Endothelial cell (in vitro differentiated cells): ENCODE data around the gene GINS1. TPM values are rescaled to one million over a fixed set of nuclear protein-coding genes. Genes with fewer than 3 reads are reported as not detected.

Source experiments
- DNase-seq: peaks from one replicate; pipeline ENCODE4 v3.0.0; 2021; ENCODE audit warnings: low spot score
- H3K27ac Mint-ChIP-seq: one replicate; pipeline ENCODE4 v1.8.0; 2021; ENCODE audit warnings: mixed read lengths, inconsistent platforms; ENCODE audit not compliant: unreplicated experiment
- H3K27me3 Mint-ChIP-seq: one replicate; pipeline ENCODE4 v1.8.0; 2021; ENCODE audit warnings: mild to moderate bottlenecking, moderate library complexity, mixed read lengths, inconsistent platforms; ENCODE audit not compliant: unreplicated experiment
- H3K36me3 Mint-ChIP-seq: one replicate; pipeline ENCODE4 v1.8.0; 2021; ENCODE audit warnings: mild to moderate bottlenecking, low read depth, mixed read lengths, inconsistent platforms; ENCODE audit not compliant: unreplicated experiment
- H3K4me1 Mint-ChIP-seq: one replicate; pipeline ENCODE4 v1.8.0; 2021; ENCODE audit warnings: mild to moderate bottlenecking, mixed read lengths, inconsistent platforms; ENCODE audit not compliant: unreplicated experiment
- H3K4me3 Mint-ChIP-seq: one replicate; pipeline ENCODE4 v1.8.0; 2021; ENCODE audit warnings: mild to moderate bottlenecking, mixed read lengths, inconsistent platforms; ENCODE audit not compliant: unreplicated experiment
- H3K9me3 Mint-ChIP-seq: one replicate; pipeline ENCODE4 v1.8.0; 2021; ENCODE audit warnings: mixed read lengths, inconsistent platforms; ENCODE audit not compliant: unreplicated experiment
- total RNA-seq: library from RNA; stranded (reverse); fragmentation: NEBNext Ultra II Directional; extraction: Animal tissue kit (Norgen Biotek cat#: 25700); gene quantifications from one replicate; pipeline ENCODE4 v1.2.1, GENCODE V29; 2021; ENCODE audit not compliant: unreplicated experiment
- TF ChIP-seq, protein P1 (sequence below): fragments of 200-600 bp; sonication (generic); IDR thresholded peaks from one replicate; pipeline ENCODE4 v1.5.0; 2021; ENCODE audit warnings: antibody characterized with exemption; ENCODE audit not compliant: unreplicated experiment

The GINS1 gene
- total RNA-seq, 1 donor from 2014 or later: 12.3 TPM

DNA sequence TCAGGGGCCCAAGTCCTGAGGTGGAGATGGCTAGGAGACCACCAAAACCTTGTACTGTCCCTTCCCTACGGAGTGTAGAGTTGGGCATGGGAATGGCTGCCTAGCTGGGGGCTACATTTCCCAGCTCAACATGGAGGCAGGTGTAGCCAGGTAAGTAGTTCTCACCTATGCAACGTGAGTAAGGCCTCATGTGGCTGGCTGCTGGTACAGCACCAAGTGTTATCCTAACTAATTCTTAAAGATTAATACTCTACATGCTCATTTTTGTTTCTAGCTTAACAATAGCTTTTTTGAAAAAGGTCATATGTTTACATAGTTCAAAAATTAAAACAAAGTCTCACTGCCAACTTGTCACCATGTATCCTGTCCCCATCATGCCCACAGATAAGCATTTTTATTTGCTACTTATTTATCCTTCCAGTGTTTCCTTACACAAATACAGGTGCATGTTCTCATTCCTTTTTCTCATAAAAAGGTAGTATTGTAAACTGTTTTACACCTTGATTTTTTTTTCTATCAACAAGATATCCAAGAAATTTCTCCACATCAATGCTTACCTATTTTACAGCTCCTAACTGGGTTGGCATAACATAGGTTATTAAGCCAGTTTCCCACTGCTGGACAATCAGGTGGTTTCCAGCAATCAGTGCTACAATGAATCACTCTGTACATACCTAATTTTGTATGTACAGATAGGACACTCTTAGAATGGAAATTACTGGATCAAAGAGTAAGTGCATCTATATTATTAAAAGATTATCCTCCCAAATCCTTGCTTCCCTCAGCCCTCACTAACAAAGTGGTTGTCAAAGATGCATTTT, 42.4 kb upstream of the GINS1 start:
- DNase-seq: no peak

DNA sequence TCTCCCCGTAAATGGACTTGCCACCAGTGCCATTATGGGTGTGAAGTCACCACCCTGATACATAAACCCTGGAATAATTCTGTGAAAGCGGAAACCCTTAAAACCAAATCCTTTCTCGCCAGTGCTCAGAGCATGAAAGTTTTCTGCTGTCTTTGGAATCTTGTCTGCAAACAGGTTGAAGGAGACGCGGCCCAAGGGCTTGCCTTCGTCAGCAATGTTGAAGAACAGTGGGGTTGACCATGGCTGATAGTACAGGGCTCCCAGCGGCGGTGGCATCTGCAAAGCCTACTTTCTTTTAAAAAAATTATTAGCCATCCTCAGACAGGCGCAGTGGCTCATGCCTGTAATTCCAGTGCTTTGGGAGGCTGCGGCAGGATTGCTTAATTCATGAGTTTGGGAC, 38.9 kb upstream of the GINS1 start:
- H3K36me3 Mint-ChIP-seq: no peaks in the 10 kb centered on the region
- no peak overlapping the region for H3K27ac Mint-ChIP-seq
- TF ChIP-seq, protein P1, sequence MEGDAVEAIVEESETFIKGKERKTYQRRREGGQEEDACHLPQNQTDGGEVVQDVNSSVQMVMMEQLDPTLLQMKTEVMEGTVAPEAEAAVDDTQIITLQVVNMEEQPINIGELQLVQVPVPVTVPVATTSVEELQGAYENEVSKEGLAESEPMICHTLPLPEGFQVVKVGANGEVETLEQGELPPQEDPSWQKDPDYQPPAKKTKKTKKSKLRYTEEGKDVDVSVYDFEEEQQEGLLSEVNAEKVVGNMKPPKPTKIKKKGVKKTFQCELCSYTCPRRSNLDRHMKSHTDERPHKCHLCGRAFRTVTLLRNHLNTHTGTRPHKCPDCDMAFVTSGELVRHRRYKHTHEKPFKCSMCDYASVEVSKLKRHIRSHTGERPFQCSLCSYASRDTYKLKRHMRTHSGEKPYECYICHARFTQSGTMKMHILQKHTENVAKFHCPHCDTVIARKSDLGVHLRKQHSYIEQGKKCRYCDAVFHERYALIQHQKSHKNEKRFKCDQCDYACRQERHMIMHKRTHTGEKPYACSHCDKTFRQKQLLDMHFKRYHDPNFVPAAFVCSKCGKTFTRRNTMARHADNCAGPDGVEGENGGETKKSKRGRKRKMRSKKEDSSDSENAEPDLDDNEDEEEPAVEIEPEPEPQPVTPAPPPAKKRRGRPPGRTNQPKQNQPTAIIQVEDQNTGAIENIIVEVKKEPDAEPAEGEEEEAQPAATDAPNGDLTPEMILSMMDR: no peak
- no peak for DNase-seq
- H3K4me1 Mint-ChIP-seq: peaks cover 3% of the 10 kb centered on the region
- no peaks in the 10 kb centered on the region for H3K9me3 Mint-ChIP-seq
- no peaks in the 10 kb centered on the region for H3K27me3 Mint-ChIP-seq
- H3K4me3 Mint-ChIP-seq: no peak overlapping the region

More for the DNA sequence above, 42.4 kb upstream of the GINS1 start:
- Mint-ChIP-seq H3K4me1 (no peaks in the 10 kb centered on the region), H3K4me3 (no peak overlapping the region), H3K27ac (no peak overlapping the region), H3K27me3 (no peaks in the 10 kb centered on the region), H3K36me3 (no peaks in the 10 kb centered on the region), H3K9me3 (no peaks in the 10 kb centered on the region)
- TF ChIP-seq, protein P1: no peak

DNA sequence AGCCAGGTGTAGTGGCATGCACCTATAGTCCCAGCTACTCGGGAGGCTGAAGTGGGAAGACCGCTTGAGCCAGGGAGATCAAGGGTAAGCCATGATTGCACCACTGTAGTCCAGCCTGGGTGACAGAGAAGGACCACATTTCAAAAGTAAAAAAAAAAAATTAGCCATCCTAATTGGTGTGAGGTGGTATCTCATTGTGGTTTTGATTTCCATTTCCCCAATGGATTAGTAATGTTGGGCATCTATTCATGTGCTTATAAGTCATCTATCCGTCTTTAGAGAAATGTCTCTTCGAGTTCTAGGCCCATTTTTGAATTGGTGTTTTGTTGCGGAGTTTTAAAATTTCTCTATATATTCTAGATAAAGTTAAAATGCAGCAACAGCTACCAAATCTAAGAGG, 38.5 kb upstream of the GINS1 start:
- Mint-ChIP-seq H3K4me3 (no peak overlapping the region), H3K27ac (no peak overlapping the region)
- TF ChIP-seq, protein P1: no peak

DNA sequence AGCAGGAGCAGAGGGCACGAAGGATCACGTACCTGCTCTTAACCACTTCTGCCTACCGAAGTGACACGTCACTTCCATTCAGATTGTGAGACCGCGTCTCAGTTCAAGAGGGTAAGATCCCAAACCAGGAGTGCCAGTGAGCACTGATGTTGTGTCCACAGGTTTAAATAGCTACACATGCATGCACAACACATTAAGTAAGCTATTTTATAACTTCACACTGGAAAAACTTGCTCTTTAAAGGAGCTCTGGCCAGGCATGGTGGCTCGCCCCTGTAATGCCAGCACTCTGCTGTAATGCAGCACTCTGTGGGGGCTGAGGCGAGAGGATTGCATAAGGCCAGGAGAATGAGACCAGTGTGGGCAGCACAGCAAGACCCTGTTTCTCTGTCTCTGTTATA, 37.9 kb upstream of the GINS1 start:
- H3K4me1 Mint-ChIP-seq: peaks cover 3% of the 10 kb centered on the region
- no peak overlapping the region for H3K4me3 Mint-ChIP-seq
- DNase-seq: no peak
- H3K27ac Mint-ChIP-seq: no peak overlapping the region
- no peaks in the 10 kb centered on the region for H3K27me3 Mint-ChIP-seq
- H3K9me3 Mint-ChIP-seq: no peaks in the 10 kb centered on the region
- H3K36me3 Mint-ChIP-seq: no peaks in the 10 kb centered on the region
- TF ChIP-seq, protein P1: no peak

More for the DNA sequence above, 38.5 kb upstream of the GINS1 start:
- no peak for DNase-seq
- H3K9me3 Mint-ChIP-seq: no peaks in the 10 kb centered on the region
- H3K4me1 Mint-ChIP-seq: peaks cover 3% of the 10 kb centered on the region
- H3K27me3 Mint-ChIP-seq: no peaks in the 10 kb centered on the region
- H3K36me3 Mint-ChIP-seq: no peaks in the 10 kb centered on the region

DNA sequence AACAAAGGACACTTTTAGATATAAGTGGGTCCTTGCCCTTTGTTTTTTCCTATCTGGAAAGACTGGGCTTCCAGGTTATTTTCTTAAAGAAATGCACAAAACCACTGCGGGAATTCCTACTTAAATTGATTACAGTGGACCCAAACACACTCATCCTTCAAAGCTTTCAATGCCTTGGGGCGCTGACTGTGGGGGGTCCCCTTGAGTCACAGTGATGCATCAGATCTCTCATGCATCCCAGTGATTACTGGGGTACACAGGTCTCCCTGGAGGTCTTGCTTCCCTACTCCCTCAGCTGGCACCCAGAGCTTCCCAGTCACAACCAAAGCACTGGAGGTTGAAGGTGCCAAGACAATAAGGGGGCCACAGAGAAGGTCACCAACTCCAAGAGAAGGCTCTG, 37.5 kb upstream of the GINS1 start:
- Mint-ChIP-seq H3K4me3 (no peak overlapping the region), H3K9me3 (no peaks in the 10 kb centered on the region), H3K27me3 (no peaks in the 10 kb centered on the region), H3K27ac (no peak overlapping the region), H3K4me1 (peaks cover 3% of the 10 kb centered on the region), H3K36me3 (no peaks in the 10 kb centered on the region)
- TF ChIP-seq, protein P1: no peak
- DNase-seq: no peak
